Smooth muscle cell (in vitro differentiated cells): ENCODE results near the gene S100B. TPM values are rescaled to one million over a fixed set of nuclear protein-coding genes. Genes with fewer than 3 reads are reported as not detected.

ENCODE experiments used
- DNase-seq: peaks from one replicate; lab custom pipeline; 2025; ENCODE audit not compliant: unreplicated experiment; lab: John Stamatoyannopoulos, UW
- H2AFZ ChIP-seq: fragments of 200-600 bp; sonication (generic); 2 replicates; pipeline ENCODE4 v1.6.0; 2016; ENCODE audit warnings: antibody characterized with exemption, low read depth, mild to moderate bottlenecking
- H3F3A ChIP-seq: fragments of 200-600 bp; sonication (generic); 2 replicates; pipeline ENCODE4 v1.6.0; 2017; ENCODE audit warnings: antibody characterized with exemption, low read depth
- H3K27ac ChIP-seq: fragments of 200-600 bp; sonication (generic); 2 replicates; pipeline ENCODE4 v1.5.1; 2016; ENCODE audit warnings: low read depth, mild to moderate bottlenecking
- H3K27me3 ChIP-seq: fragments of 200-600 bp; sonication (generic); 2 replicates; pipeline ENCODE4 v1.6.1; 2016; ENCODE audit warnings: low read depth, mild to moderate bottlenecking
- H3K36me3 ChIP-seq: fragments of 200-600 bp; sonication (generic); 2 replicates; pipeline ENCODE4 v1.5.1; 2016; ENCODE audit warnings: low read depth
- H3K4me1 ChIP-seq: fragments of 200-600 bp; sonication (generic); 2 replicates; pipeline ENCODE4 v1.5.1; 2016; ENCODE audit warnings: low read depth
- H3K4me2 ChIP-seq: fragments of 200-600 bp; sonication (generic); 2 replicates; pipeline ENCODE4 v1.6.0; 2016; ENCODE audit warnings: mild to moderate bottlenecking
- H3K4me3 ChIP-seq: fragments of 200-600 bp; sonication (generic); 2 replicates; pipeline ENCODE4 v1.5.1; 2016; ENCODE audit warnings: mild to moderate bottlenecking
- H3K79me2 ChIP-seq: fragments of 200-600 bp; sonication (generic); 2 replicates; pipeline ENCODE4 v1.6.0; 2016; ENCODE audit warnings: low read depth, mild to moderate bottlenecking
- H3K9ac ChIP-seq: fragments of 200-600 bp; sonication (generic); 2 replicates; pipeline ENCODE4 v1.6.0; 2016; ENCODE audit warnings: low read depth
- H3K9me3 ChIP-seq: fragments of 200-600 bp; sonication (generic); replicated peaks from 2 replicates; pipeline ENCODE4 v1.5.1; 2016; ENCODE audit warnings: low read depth
- H4K20me1 ChIP-seq: fragments of 200-600 bp; sonication (generic); 2 replicates; pipeline ENCODE4 v1.6.0; 2016; ENCODE audit warnings: low read depth
- CTCF ChIP-seq: fragments of 200-600 bp; sonication (generic); IDR thresholded peaks from 2 replicates; pipeline ENCODE4 v1.5.1; 2017; ENCODE audit warnings: borderline replicate concordance, mild to moderate bottlenecking, antibody characterized with exemption; ENCODE audit not compliant: insufficient read depth, poor library complexity, severe bottlenecking
- WGBS: methylation state at CpG from one replicate; pipeline ENCODE4 v1.1.7; 2016; ENCODE audit warnings: low lambda C conversion rate; 5-methylcytosine and 5-hydroxymethylcytosine counted together
- polyA plus RNA-seq: library from polyadenylated mRNA; unstranded; fragments of >200 nt; fragmentation: Nextera tagmentation; extraction: Ambion mirVana; gene quantifications from 2 replicates; pipeline ENCODE4 v1.2.1, GENCODE V29; 2016
- total RNA-seq: library from RNA; depleted of rRNA; stranded (reverse); fragments of >200 nt; gene quantifications from 2 replicates; pipeline ENCODE4 v1.2.3, GENCODE V29; 2014

The S100B gene
- total and polyA plus RNA-seq, 2 experiments from 2014 or later = not detected

- H3K4me1 ChIP-seq = peaks cover 13% of the 10 kb centered on the region
- no peaks in the 10 kb centered on the region for H3K36me3 ChIP-seq
- TF ChIP-seq CTCF = no peak
- WGBS = 91% methylated on average over 7 of the region's 7 CpGs
- no peaks in the 10 kb centered on the region for H3K79me2 ChIP-seq
- H3F3A ChIP-seq = no peaks in the 10 kb centered on the region
- no peak overlapping the region for H3K27ac ChIP-seq
- no peaks in the 10 kb centered on the region for H4K20me1 ChIP-seq
- no peaks in the 10 kb centered on the region for H3K27me3 ChIP-seq
- no peak overlapping the region for H3K4me3 ChIP-seq
- DNase-seq = no peak
- no peak overlapping the region for H3K9ac ChIP-seq
- no peak overlapping the region for H3K4me2 ChIP-seq
- H3K9me3 ChIP-seq = peaks cover 5% of the 10 kb centered on the region
- H2AFZ ChIP-seq = no peak overlapping the region
Measured at GRCh38 chr21:46606427-46606813, 1.5 kb upstream of the S100B start.

DNA sequence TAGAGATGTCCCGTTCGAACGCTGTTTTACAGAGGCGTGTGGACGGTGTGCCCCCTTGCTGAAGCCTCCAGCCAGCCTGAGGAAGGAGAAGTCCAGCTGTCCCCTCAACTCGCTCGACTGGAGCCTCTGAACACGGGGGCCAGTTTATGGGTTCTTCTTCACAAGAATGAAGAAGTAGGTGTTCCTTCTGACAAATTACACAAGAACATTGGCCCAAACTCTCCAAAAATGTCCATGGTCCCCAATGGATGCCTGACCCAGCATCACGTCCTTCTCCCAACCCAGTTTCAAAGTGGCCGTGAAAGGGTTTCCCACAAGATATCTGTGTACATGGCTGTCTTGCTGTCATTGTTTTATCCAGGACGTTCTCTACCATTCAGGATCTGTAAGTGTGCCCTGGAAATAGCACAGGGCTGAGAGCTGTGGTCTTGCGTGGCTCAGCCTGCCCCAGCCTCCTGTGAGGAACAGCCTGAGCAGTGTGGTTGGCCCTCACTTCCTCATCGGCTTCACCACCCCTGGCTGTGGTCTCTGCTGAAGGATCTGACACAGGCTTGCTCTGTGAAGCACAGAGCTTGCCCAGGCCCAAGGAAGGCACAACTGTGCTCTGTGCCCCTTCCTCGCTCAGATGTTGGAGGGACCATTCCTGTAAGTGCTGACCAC, 1.0 kb upstream of the S100B start:
- H3K9me3 ChIP-seq = peaks cover 3% of the 10 kb centered on the region
- no peak overlapping the region for H3K27ac ChIP-seq
- H3K4me1 ChIP-seq = peaks cover 13% of the 10 kb centered on the region
- no peaks in the 10 kb centered on the region for H3K79me2 ChIP-seq
- no peaks in the 10 kb centered on the region for H3K36me3 ChIP-seq
- 91% methylated on average over 14 of the region's 14 CpGs for WGBS
- no peaks in the 10 kb centered on the region for H4K20me1 ChIP-seq
- H3K4me2 ChIP-seq = no peak overlapping the region
- no peak overlapping the region for H3K4me3 ChIP-seq
- H2AFZ ChIP-seq = no peak overlapping the region
- no peaks in the 10 kb centered on the region for H3F3A ChIP-seq
- H3K9ac ChIP-seq = no peak overlapping the region
- no peaks in the 10 kb centered on the region for H3K27me3 ChIP-seq
- TF ChIP-seq CTCF = no peak
- no peak for DNase-seq

GRCh38 chr21:46604329-46604974, 430 bp downstream of the S100B start:
- Histone ChIP-seq H3K4me2 (no peak overlapping the region), H2AFZ (no peak overlapping the region), H3K9ac (no peak overlapping the region), H3K4me3 (no peak overlapping the region), H3K27ac (no peak overlapping the region), H3K36me3 (no peaks in the 10 kb centered on the region), H3K4me1 (peaks cover 13% of the 10 kb centered on the region), H3K79me2 (no peaks in the 10 kb centered on the region), H3K27me3 (no peaks in the 10 kb centered on the region), H3F3A (no peaks in the 10 kb centered on the region), H3K9me3 (no peaks in the 10 kb centered on the region), H4K20me1 (no peaks in the 10 kb centered on the region)
- 83% methylated on average over 9 of the region's 9 CpGs for WGBS
- DNase-seq = no peak
- no peak for TF ChIP-seq CTCF

DNA sequence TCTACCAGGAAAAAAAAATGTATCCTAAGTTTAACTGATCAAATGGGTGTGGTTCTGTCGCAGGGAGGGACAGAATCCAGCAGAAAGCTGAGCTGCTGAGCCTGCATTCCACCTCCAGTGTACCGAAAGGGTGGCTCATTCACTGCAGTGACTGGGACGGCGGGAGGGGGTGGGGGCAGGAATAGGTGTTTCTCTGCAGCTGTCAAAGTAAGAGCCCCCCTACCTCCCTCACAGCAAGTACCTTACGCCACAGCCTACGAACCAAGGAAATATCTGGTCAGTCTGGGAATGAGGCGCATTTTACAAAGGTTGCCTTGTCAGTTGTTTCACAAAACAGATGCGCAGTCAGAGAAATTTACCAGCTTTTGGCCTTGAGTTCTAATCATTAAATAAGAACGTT, 1.7 kb downstream of the S100B start:
- no peak for TF ChIP-seq CTCF
- peaks cover 6% of the 10 kb centered on the region for H3F3A ChIP-seq
- H4K20me1 ChIP-seq = no peaks in the 10 kb centered on the region
- WGBS = 31% methylated on average over 9 of the region's 9 CpGs
- H3K4me1 ChIP-seq = peaks cover 18% of the 10 kb centered on the region
- H3K4me3 ChIP-seq = no peak overlapping the region
- no peak overlapping the region for H2AFZ ChIP-seq
- no peaks in the 10 kb centered on the region for H3K27me3 ChIP-seq
- H3K4me2 ChIP-seq = no peak overlapping the region
- H3K27ac ChIP-seq = no peak overlapping the region
- H3K9me3 ChIP-seq = no peaks in the 10 kb centered on the region
- no peak overlapping the region for H3K9ac ChIP-seq
- H3K36me3 ChIP-seq = no peaks in the 10 kb centered on the region
- no peak for DNase-seq
- H3K79me2 ChIP-seq = no peaks in the 10 kb centered on the region
